ENCODE results near the gene WDFY1. TPM values are rescaled to one million over a fixed set of nuclear protein-coding genes. Genes with fewer than 3 reads are reported as not detected.

WDFY1 gene
- polyA plus RNA-seq, 3 donors, result 31.7 to 59.8 (median 40.7) TPM

GRCh38 chr2:223847410-223847809 is 97.7 kb downstream of the WDFY1 start:
- Histone ChIP-seq H3K36me3 (replicated peaks in 1 of 2; ENCODE audit: control insufficient read depth in 1 of 2, insufficient read depth in 2 of 2, low read length in 2 of 2) (peaks cover 24 to 59% of the 10 kb centered on the region in 2 donors), H3K27me3 (ENCODE audit: control insufficient read depth in 2 of 2, insufficient read depth in 2 of 2, low read length in 2 of 2) (no peaks in the 10 kb centered on the region), H3K4me2 (replicated peaks; ENCODE audit: extremely low read depth, low read length, poor library complexity, severe bottlenecking) (no peak overlapping the region), H4K20me1 (ENCODE audit: insufficient read depth, low read length) (no peaks in the 10 kb centered on the region), H2AFZ (ENCODE audit: insufficient read depth, low read depth, low read length, poor library complexity, severe bottlenecking) (no peak overlapping the region), H3K79me2 (ENCODE audit: insufficient read depth, low read length) (no peaks in the 10 kb centered on the region), H3K27ac (ENCODE audit: low read depth in 1 of 2, low read length in 2 of 2) (no peak overlapping the region), H3K4me1 (ENCODE audit: control insufficient read depth in 1 of 2, insufficient read depth in 2 of 2, low read length in 2 of 2) (no peaks in the 10 kb centered on the region), H3K4me3 (replicated peaks in 1 of 3; ENCODE audit: low read depth in 2 of 3, low read length in 3 of 3) (no peak overlapping the region), H3K9me3 (replicated peaks in 1 of 2; ENCODE audit: control insufficient read depth in 1 of 2, insufficient read depth in 1 of 2, low read length in 2 of 2) (peaks cover 0 to 18% of the 10 kb centered on the region in 2 donors), H3K9ac (ENCODE audit: insufficient read depth, low read length, poor library complexity, severe bottlenecking) (no peak overlapping the region)
- H3K27me3 Mint-ChIP-seq (ENCODE audit: low read depth in 3 of 3), result no peaks in the 10 kb centered on the region
- no peak for TF ChIP-seq CTCF (IDR thresholded peaks at IDR 0.05)
- intact Hi-C loops (cut with micrococcal nuclease), result no loop called here
- H3K4me3 Mint-ChIP-seq, result no peak overlapping the region
- peaks cover 6 to 23% (median 17%) of the 10 kb centered on the region in 7 donors for H3K9me3 Mint-ChIP-seq
- no peak overlapping the region for H3K27ac Mint-ChIP-seq
- H3K4me1 Mint-ChIP-seq, result no peaks in the 10 kb centered on the region
- no peak for DNase-seq
- 90% methylated on average over 4 of the region's 7 CpGs for WGBS (ENCODE audit: insufficient coverage)
- H3K36me3 Mint-ChIP-seq, result peaks cover 53 to 69% of the 10 kb centered on the region in 2 donors

GRCh38 chr2:223846515-223846914 is 98.6 kb downstream of the WDFY1 start:
- TF ChIP-seq CTCF (IDR thresholded peaks at IDR 0.05), result no peak
- H3K4me1 ChIP-seq (ENCODE audit: control insufficient read depth in 1 of 2, insufficient read depth in 2 of 2, low read length in 2 of 2), result peaks cover 0 to 3% of the 10 kb centered on the region in 2 donors
- DNase-seq, result no peak
- H3K27ac Mint-ChIP-seq, result no peak overlapping the region
- H3K4me2 ChIP-seq (replicated peaks; ENCODE audit: extremely low read depth, low read length, poor library complexity, severe bottlenecking), result no peak overlapping the region
- no peak overlapping the region for H2AFZ ChIP-seq (ENCODE audit: insufficient read depth, low read depth, low read length, poor library complexity, severe bottlenecking)
- peaks cover 0 to 18% of the 10 kb centered on the region in 2 donors for H3K9me3 ChIP-seq (replicated peaks in 1 of 2; ENCODE audit: control insufficient read depth in 1 of 2, insufficient read depth in 1 of 2, low read length in 2 of 2)
- H3K9me3 Mint-ChIP-seq, result peaks cover 6 to 22% (median 17%) of the 10 kb centered on the region in 7 donors
- peaks cover 4% of the 10 kb centered on the region for H3K4me1 Mint-ChIP-seq
- H3K9ac ChIP-seq (ENCODE audit: insufficient read depth, low read length, poor library complexity, severe bottlenecking), result no peak overlapping the region
- intact Hi-C loops (cut with micrococcal nuclease), result no loop called here
- WGBS (ENCODE audit: insufficient coverage), result no CpG with 5 or more reads among the region's 1 CpG
- no peaks in the 10 kb centered on the region for H4K20me1 ChIP-seq (ENCODE audit: insufficient read depth, low read length)
- H3K27me3 Mint-ChIP-seq (ENCODE audit: low read depth in 3 of 3), result no peaks in the 10 kb centered on the region
- H3K4me3 ChIP-seq (replicated peaks in 1 of 3; ENCODE audit: low read depth in 2 of 3, low read length in 3 of 3), result no peak overlapping the region
- peaks cover 19 to 50% of the 10 kb centered on the region in 2 donors for H3K36me3 ChIP-seq (replicated peaks in 1 of 2; ENCODE audit: control insufficient read depth in 1 of 2, insufficient read depth in 2 of 2, low read length in 2 of 2)
- no peaks in the 10 kb centered on the region for H3K27me3 ChIP-seq (ENCODE audit: control insufficient read depth in 2 of 2, insufficient read depth in 2 of 2, low read length in 2 of 2)
- no peak overlapping the region for H3K27ac ChIP-seq (ENCODE audit: low read depth in 1 of 2, low read length in 2 of 2)
- H3K36me3 Mint-ChIP-seq, result peaks cover 49 to 60% of the 10 kb centered on the region in 2 donors
- no peaks in the 10 kb centered on the region for H3K79me2 ChIP-seq (ENCODE audit: insufficient read depth, low read length)
- no peak overlapping the region for H3K4me3 Mint-ChIP-seq
